ENCODE data around the gene SLC1A2. TPM values are rescaled to one million over a fixed set of nuclear protein-coding genes. Genes with fewer than 3 reads are reported as not detected.

The SLC1A2 gene
- total RNA-seq, 4 donors from 2014 or later, result 1.0 to 11.5 (median 5.0) TPM

DNA sequence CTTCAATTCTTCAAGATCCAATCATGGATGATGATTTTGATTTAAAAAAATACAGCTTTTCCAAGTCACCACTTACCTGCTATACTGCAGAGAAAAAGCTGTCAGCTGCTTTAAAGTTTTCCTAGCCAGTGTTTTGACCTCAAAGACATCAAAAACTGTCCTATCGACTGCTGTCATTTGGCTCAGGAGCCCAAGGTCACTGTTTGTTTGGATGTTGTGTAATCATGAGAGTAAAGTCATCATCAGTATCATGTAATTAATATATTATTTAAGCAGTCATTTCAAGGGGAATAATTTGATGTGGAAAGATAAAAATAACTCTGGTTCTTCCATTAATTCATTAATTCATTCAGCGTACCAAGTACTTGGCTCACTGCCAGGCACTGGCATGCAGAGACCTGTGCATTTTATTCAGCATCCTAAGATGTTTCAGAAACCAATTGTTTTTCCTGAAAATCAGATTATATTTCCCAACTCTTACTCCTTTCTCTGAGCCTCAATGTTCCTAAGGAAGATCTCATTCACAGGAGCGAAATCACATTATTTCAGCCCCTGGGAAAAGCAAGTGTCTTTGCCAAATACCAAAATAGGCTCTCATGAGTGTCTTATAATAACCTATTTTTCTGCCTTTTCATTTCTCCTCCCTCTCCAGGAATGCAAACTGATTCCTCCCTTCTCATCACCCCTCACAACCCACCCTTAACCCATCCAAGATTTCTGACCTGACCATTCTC is 59.9 kb downstream of the SLC1A2 start:
- Histone ChIP-seq H3K4me1 (peaks cover 0 to 7% of the 10 kb centered on the region in 2 donors), H3K27ac (peak overlapping the region; percentile 52 to 79), H3K9me3 (no peaks in the 10 kb centered on the region), H3K27me3 (no peaks in the 10 kb centered on the region), H3K4me3 (no peak overlapping the region), H3K36me3 (no peaks in the 10 kb centered on the region)
- intact Hi-C loops (cut with DNase I; ENCODE audit: low total_unique reads), result no loop called here
- peak in 1 of 2 donors; percentile 28 for DNase-seq
- TF ChIP-seq POLR2A (IDR thresholded peaks at IDR 0.05), result no peak
- TF ChIP-seq, protein P1, sequence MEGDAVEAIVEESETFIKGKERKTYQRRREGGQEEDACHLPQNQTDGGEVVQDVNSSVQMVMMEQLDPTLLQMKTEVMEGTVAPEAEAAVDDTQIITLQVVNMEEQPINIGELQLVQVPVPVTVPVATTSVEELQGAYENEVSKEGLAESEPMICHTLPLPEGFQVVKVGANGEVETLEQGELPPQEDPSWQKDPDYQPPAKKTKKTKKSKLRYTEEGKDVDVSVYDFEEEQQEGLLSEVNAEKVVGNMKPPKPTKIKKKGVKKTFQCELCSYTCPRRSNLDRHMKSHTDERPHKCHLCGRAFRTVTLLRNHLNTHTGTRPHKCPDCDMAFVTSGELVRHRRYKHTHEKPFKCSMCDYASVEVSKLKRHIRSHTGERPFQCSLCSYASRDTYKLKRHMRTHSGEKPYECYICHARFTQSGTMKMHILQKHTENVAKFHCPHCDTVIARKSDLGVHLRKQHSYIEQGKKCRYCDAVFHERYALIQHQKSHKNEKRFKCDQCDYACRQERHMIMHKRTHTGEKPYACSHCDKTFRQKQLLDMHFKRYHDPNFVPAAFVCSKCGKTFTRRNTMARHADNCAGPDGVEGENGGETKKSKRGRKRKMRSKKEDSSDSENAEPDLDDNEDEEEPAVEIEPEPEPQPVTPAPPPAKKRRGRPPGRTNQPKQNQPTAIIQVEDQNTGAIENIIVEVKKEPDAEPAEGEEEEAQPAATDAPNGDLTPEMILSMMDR (IDR thresholded peaks at IDR 0.05), result no peak

DNA sequence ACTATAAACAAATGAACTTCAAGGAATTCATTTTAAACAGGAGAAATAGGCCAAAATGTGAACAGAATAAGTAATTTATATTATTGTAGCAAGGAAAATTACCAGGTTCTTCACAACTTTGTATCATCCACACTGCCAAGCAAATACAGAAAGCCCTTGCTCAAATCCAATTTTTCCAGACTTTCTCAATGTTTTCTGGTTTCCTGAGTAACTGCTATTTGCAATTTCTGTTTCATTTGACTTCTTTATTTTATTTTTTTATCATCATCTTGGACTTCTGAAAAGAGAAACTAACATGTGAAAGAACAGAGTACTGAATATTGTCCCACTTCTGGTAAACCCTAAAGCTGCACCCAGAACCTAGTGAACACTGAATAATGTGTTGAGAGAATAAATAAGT is 61.0 kb downstream of the SLC1A2 start:
- TF ChIP-seq, protein P1 (IDR thresholded peaks at IDR 0.05), result no peak
- TF ChIP-seq POLR2A (IDR thresholded peaks at IDR 0.05), result no peak
- no peak for DNase-seq
- H3K27me3 ChIP-seq, result no peaks in the 10 kb centered on the region
- no peaks in the 10 kb centered on the region for H3K9me3 ChIP-seq
- peak overlapping the region in 1 of 2 donors; percentile 79 for H3K27ac ChIP-seq
- intact Hi-C loops (cut with DNase I; ENCODE audit: low total_unique reads), result no loop called here
- no peak overlapping the region for H3K4me3 ChIP-seq
- peaks cover 0 to 6% of the 10 kb centered on the region in 2 donors for H3K4me1 ChIP-seq
- no peaks in the 10 kb centered on the region for H3K36me3 ChIP-seq

DNA sequence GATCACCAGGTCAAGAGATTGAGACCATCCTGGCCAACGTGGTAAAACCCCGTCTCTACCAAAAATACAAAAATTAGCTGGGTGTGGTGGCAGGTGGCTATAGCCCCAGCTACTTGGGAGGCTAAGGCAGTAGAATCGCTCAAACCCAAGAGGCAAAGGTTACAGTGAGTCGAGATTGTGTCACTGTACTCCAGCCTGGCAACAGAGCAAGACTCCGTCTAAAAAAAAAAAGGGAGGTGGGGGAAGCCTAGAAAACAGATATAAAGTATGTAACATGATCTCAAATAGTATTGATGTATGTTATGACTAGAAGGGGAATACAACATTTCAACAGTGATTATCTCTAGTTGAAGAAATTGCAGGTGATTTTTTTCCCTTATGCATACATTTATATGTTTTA is 61.4 kb downstream of the SLC1A2 start:
- peak overlapping the region in 1 of 2 donors; percentile 79 for H3K27ac ChIP-seq
- no peak for DNase-seq

DNA sequence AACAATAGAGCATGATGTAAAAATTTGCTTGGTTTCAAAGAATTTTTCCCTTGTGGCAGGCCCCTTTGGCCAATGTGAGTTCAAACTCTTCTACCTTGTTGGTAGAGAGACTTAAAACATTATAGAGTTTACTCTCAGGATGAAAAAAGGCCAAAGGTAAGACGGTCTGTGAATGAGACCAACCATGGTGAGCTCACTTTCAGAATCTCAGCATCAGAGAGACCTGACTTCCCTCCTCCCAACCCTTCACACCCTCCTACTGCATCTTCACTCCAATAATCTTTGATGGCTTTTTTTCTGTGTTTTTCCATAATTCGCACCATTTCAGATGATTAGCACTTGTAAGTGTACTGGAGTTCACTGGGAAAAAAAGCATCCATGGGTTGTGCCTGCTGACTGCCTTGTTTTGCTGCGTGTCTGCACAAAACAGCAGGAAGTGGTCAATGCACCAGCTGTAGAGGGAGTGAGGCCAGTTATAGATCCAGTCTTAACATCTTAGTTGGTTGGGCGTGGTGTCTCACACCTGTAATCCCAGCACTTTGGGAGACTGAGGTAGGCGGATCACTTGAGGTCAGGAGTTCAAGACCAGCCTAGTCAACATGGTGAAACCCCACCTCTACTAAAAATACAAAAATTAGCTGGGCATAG is 64.1 kb downstream of the SLC1A2 start:
- Histone ChIP-seq H3K4me3 (no peak overlapping the region), H3K4me1 (peaks cover 6 to 9% of the 10 kb centered on the region in 2 donors), H3K27ac (no peak overlapping the region), H3K9me3 (no peaks in the 10 kb centered on the region), H3K36me3 (no peaks in the 10 kb centered on the region), H3K27me3 (no peaks in the 10 kb centered on the region)
- TF ChIP-seq, protein P1 (IDR thresholded peaks at IDR 0.05), result no peak
- no peak for DNase-seq
- intact Hi-C loops (cut with DNase I; ENCODE audit: low total_unique reads), result no loop called here

More for the DNA sequence above, 61.4 kb downstream of the SLC1A2 start:
- H3K9me3 ChIP-seq, result no peaks in the 10 kb centered on the region
- peaks cover 0 to 6% of the 10 kb centered on the region in 2 donors for H3K4me1 ChIP-seq
- H3K4me3 ChIP-seq, result no peak overlapping the region
- intact Hi-C loops (cut with DNase I; ENCODE audit: low total_unique reads), result no loop called here
- TF ChIP-seq, protein P1 (IDR thresholded peaks at IDR 0.05), result no peak
- TF ChIP-seq POLR2A (IDR thresholded peaks at IDR 0.05), result no peak
- H3K27me3 ChIP-seq, result no peaks in the 10 kb centered on the region
- no peaks in the 10 kb centered on the region for H3K36me3 ChIP-seq

DNA sequence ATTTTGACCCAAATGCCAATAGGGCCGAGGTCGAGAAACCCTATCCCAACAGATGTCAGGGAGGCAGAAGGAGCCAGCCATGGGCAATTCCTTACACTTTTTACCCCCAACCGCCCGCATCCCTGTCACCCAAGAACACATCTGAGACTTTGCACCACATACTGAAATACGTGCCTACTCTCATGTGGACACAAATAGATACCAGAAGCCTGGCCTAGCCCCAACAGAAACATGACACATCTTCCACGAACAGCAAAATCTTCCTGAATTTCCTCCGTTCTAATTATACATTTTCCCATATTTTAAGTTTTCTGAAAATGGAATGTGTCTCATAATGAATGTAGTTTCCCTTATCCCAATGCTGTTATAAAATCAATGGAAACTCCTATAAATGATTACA is 64.7 kb downstream of the SLC1A2 start:
- Histone ChIP-seq H3K4me3 (no peak overlapping the region), H3K27ac (no peak overlapping the region), H3K4me1 (peaks cover 1 to 9% of the 10 kb centered on the region in 2 donors), H3K9me3 (no peaks in the 10 kb centered on the region), H3K36me3 (no peaks in the 10 kb centered on the region), H3K27me3 (no peaks in the 10 kb centered on the region)
- no peak for TF ChIP-seq POLR2A (IDR thresholded peaks at IDR 0.05)
- TF ChIP-seq, protein P1 (IDR thresholded peaks at IDR 0.05), result no peak
- intact Hi-C loops (cut with DNase I; ENCODE audit: low total_unique reads), result no loop called here
- no peak for DNase-seq

Measured in uterus (tissue), 4 donors.